NB4 (cell line): ENCODE measurements around the gene SLC2A4.

Experiments
- DNase-seq: peaks from one replicate; pipeline ENCODE4 v3.0.0; 2010; ENCODE audit warnings: low read depth
- H3K4me3 ChIP-seq: one replicate; pipeline ENCODE4 v1.5.1; 2011; ENCODE audit warnings: mild to moderate bottlenecking, low read depth, low read length, moderate library complexity
- MYC ChIP-seq: IDR thresholded peaks from 2 replicates; pipeline ENCODE4 v1.6.1; 2011; ENCODE audit warnings: low read depth, low read length
- POLR2A ChIP-seq: IDR thresholded peaks from 2 replicates; pipeline ENCODE4 v1.6.1; 2011; ENCODE audit warnings: mild to moderate bottlenecking; ENCODE audit not compliant: insufficient read length; ENCODE audit errors: extremely low read depth
- TF ChIP-seq, protein P1 (sequence below): IDR thresholded peaks from 2 replicates; pipeline ENCODE4 v1.6.1; 2011; ENCODE audit warnings: low read depth, low read length
- TF ChIP-seq, protein P2 (sequence below): IDR thresholded peaks from one replicate; pipeline ENCODE4 v1.5.1; 2012; ENCODE audit warnings: low read depth, low read length

SLC2A4 gene

DNA sequence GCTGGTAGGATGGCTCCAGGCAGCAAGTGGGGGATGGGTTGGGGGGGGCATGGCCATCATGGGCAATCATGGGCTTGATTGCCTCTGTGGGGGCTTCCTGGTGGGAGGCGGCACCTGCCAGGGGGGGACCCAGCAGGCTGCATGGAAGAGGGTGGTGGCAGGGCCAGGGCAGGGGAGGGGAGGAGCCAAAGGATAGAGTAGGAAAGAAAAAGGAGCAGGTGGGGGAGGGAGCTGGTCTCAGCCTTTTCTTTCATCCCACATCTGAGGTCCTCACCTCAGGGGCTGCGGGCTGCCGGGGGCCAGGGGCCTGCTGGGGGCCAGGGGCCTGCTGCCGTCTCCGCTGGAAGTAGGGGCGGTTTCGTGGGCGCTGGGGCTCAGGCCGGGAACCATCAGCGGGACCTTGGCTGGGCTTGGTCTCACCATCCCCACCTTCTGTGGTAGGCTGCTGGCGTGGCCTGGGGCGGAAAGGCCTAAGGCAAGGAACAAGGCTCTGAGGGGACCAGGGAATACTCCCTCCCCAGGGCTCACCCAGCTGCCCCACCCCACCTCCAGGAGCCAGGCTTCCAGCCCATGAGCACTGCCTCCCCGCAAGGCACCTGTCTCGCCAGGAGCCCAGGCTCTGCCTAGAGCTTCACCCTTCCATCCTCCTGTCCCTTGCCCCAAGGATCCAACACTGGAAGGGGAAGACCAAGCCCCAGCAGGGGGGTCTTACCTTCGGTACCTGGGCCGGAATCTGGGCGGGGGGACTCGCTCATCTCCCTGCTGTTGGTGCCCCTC lies 7.9 kb downstream of the SLC2A4 start:
- TF ChIP-seq MYC: no peak
- TF ChIP-seq, protein P1, sequence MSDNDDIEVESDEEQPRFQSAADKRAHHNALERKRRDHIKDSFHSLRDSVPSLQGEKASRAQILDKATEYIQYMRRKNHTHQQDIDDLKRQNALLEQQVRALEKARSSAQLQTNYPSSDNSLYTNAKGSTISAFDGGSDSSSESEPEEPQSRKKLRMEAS: no peak
- TF ChIP-seq, protein P2, sequence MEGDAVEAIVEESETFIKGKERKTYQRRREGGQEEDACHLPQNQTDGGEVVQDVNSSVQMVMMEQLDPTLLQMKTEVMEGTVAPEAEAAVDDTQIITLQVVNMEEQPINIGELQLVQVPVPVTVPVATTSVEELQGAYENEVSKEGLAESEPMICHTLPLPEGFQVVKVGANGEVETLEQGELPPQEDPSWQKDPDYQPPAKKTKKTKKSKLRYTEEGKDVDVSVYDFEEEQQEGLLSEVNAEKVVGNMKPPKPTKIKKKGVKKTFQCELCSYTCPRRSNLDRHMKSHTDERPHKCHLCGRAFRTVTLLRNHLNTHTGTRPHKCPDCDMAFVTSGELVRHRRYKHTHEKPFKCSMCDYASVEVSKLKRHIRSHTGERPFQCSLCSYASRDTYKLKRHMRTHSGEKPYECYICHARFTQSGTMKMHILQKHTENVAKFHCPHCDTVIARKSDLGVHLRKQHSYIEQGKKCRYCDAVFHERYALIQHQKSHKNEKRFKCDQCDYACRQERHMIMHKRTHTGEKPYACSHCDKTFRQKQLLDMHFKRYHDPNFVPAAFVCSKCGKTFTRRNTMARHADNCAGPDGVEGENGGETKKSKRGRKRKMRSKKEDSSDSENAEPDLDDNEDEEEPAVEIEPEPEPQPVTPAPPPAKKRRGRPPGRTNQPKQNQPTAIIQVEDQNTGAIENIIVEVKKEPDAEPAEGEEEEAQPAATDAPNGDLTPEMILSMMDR: no peak
- DNase-seq: no peak
- no peak overlapping the region for H3K4me3 ChIP-seq

DNA sequence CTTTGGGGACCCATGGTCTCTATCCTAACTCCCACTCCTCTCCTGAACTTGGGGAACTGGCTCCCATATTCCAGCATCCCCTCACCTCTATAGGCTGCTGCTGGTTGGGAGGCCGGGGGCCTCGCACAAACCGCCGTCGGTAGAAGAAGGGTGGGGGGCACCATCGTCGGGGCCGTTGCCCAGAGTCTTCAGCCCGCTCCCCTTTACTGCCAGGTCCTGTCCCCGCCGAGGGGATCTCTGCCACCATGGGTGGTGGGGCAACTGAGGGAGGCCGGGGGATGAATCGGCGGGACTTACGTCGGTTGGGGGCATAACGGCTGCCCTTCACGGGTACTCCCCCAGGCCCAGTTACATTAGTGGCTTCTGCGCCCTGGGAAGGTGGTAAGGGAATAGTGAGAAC lies 8.6 kb downstream of the SLC2A4 start:
- H3K4me3 ChIP-seq: no peak overlapping the region
- TF ChIP-seq, protein P2: no peak
- TF ChIP-seq MYC (no peak), POLR2A (no peak)
- TF ChIP-seq, protein P1: no peak
- DNase-seq: no peak

DNA sequence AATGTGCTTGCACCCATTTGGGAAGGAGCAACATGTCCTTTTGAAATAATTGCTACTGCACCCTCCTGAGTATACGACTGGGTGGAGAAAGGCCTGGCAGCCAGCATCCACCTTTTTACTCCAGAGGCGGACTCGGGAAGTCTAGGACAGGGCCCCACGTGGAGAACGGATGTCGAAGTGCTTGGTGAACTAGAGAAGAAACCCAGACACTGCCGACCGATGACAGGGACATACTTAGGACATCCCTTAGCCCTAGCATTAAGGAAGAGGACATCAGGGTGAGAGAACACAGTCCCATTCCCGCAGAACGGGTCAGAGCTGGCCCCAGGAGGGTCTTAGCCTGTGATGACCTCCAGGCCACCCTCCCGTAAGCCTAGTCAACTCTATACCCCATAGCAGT lies 9.2 kb downstream of the SLC2A4 start:
- TF ChIP-seq MYC (no peak), POLR2A (no peak)
- TF ChIP-seq, protein P2: no peak
- TF ChIP-seq, protein P1: no peak
- H3K4me3 ChIP-seq: no peak overlapping the region
- DNase-seq: no peak

DNA sequence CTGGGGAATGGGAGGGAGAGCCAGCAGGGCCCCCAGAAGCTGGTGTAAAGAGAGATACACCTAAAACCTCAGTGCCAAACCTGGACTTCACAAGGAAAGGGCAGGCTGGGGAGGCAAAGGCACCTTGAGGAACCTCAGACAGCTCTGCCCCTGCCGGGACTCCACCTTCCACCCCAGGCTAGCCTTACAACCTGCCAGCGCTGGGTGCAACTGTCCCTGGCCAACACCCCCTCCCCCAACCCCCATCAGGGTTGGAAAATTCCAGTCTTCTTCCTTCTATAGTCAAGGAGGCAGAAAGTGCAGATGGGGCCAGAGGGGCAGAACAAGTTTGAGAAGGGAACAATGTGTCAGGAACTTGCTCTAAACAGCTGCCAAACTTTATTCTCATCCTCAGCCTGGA lies 10.7 kb downstream of the SLC2A4 start:
- no peak for TF ChIP-seq MYC
- no peak for TF ChIP-seq POLR2A
- TF ChIP-seq, protein P1: no peak
- TF ChIP-seq, protein P2: no peak
- DNase-seq: no peak
- no peak overlapping the region for H3K4me3 ChIP-seq

DNA sequence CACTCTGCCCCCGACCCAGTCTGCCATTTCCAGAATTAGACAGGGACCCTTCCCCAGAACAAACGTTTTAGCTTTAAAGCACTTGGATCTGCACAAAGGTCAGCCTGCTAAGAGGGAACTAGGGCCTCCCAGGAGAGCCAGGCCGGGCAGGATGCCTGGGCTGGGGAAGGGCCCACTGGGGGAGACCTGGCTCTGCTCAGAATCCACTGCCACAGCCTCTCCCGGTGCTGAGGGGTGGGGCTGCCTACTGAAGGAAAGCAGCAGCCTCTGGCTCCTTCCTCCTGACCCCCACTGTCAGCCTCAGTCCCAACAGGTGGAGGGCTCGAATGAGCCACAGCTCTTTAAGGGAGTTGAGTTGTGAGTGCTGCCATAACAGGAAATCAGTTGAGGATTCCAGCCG lies 11.2 kb downstream of the SLC2A4 start:
- DNase-seq: no peak
- H3K4me3 ChIP-seq: no peak overlapping the region
- TF ChIP-seq, protein P2: no peak
- TF ChIP-seq, protein P1: no peak
- no peak for TF ChIP-seq POLR2A
- no peak for TF ChIP-seq MYC

DNA sequence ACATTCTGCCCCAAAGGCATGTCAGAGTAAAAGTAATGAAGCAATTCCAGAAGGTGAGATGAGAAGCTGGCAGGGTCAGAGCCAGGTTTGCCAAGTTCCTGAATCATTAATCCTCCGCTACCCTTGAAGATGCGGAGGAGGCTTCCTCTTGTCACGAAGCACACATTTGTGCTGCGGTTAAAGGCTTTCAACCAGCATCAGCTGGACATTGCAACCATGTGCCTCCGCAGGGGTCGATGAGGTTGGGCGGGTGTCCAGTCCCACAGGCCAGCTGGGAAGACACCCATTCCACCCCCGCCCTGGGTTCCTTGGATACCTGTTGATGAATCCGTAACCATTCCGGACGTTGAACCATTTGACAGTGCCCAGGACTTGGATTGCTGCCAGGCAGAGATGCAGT lies 11.6 kb downstream of the SLC2A4 start:
- DNase-seq: peak; percentile 75

More for the DNA sequence above, 11.6 kb downstream of the SLC2A4 start:
- H3K4me3 ChIP-seq: no peak overlapping the region
- TF ChIP-seq MYC: peak; percentile 86
- TF ChIP-seq POLR2A: no peak
- TF ChIP-seq, protein P2: no peak
- TF ChIP-seq, protein P1: peak; percentile 85
